Endothelial cell of umbilical vein (primary cell): ENCODE measurements around the gene HYDIN. TPM values are rescaled to one million over a fixed set of nuclear protein-coding genes. Genes with fewer than 3 reads are reported as not detected.

Source experiments
- BruUV-seq: library from RNA; stranded (reverse); fragments of 400-500 nt; replicated peaks from 2 replicates; lab custom pipeline; 2021; lab: Mats Ljungman, UMichigan
- CTCF ChIA-PET: fragments of 300-600, 350-600 bp; sonication (Branson Sonifier 250); formaldehyde crosslinking; loops from one replicate; lab custom pipeline; 2021; ENCODE audit warnings: antibody characterized with exemption, inconsistent platforms; lab: Charles Lee
- POLR2A ChIA-PET: fragments of 300-600, 350-600 bp; sonication (Branson Sonifier 250); formaldehyde crosslinking; loops from one replicate; lab custom pipeline; 2021; ENCODE audit warnings: antibody characterized with exemption, inconsistent platforms; lab: Charles Lee
- DNase-seq: peaks from one replicate; pipeline ENCODE4 v3.0.0-alpha.2; 2011; ENCODE audit warnings: low read depth, low spot score
- FAIRE-seq: peaks from 2 replicates; lab custom pipeline; 2011; peaks lifted over from hg19 to GRCh38; lab: Jason Lieb, UNC
- H2AFZ ChIP-seq: 2 replicates; pipeline ENCODE4 v1.6.0; 2012; ENCODE audit warnings: low read depth, low read length, control low read depth, inconsistent platforms
- H3K27ac ChIP-seq: 2 replicates; pipeline ENCODE4 v1.5.1; 2011; ENCODE audit warnings: low read depth, mild to moderate bottlenecking, control low read depth, low read length, moderate library complexity; ENCODE audit not compliant: insufficient read depth
- H3K27me3 ChIP-seq, 2 experiments: 2 replicates each; pipeline versions ENCODE4 v1.6.0 to v1.6.1; 2011; ENCODE audit warnings: low read length in 2 of 2, mixed read lengths in 1 of 2; ENCODE audit not compliant: control insufficient read depth in 2 of 2, insufficient read depth in 2 of 2
- H3K36me3 ChIP-seq, 2 experiments: 2 replicates in 1 of 2; 3 replicates in 1 of 2; pipeline ENCODE4 v1.5.1; 2011; ENCODE audit warnings: low read length in 2 of 2, mild to moderate bottlenecking in 1 of 2, moderate library complexity in 1 of 2; ENCODE audit not compliant: control insufficient read depth in 2 of 2, insufficient read depth in 2 of 2; ENCODE audit errors: extremely low read depth in 1 of 2
- H3K4me1 ChIP-seq: 3 replicates; pipeline ENCODE4 v1.5.1; 2011; ENCODE audit warnings: mild to moderate bottlenecking, low read length; ENCODE audit not compliant: control insufficient read depth, insufficient read depth; ENCODE audit errors: extremely low read depth
- H3K4me2 ChIP-seq: 2 replicates; pipeline ENCODE4 v1.6.1; 2011; ENCODE audit warnings: low read length, control low read depth, mixed read lengths; ENCODE audit not compliant: insufficient read depth
- H3K4me3 ChIP-seq, 3 experiments: fragments of 200-600 bp in 1 of 3; sonication (generic), shearing (Covaris generic) in 1 of 3; replicated peaks in 1 of 3; 2 replicates each; pipeline ENCODE4 v1.5.1; 2011 to 2016; ENCODE audit warnings: control low read depth in 3 of 3, low read length in 3 of 3, mild to moderate bottlenecking in 2 of 3, inconsistent platforms in 1 of 3, low read depth in 1 of 3, moderate library complexity in 1 of 3; ENCODE audit not compliant: insufficient read depth in 1 of 3
- H3K79me2 ChIP-seq: 2 replicates; pipeline ENCODE4 v1.6.0; 2012; ENCODE audit warnings: low read length, inconsistent platforms; ENCODE audit not compliant: control insufficient read depth, insufficient read depth
- H3K9ac ChIP-seq: replicated peaks from 2 replicates; pipeline ENCODE3; 2011; ENCODE audit warnings: low read length, control low read depth; ENCODE audit not compliant: insufficient read depth; ENCODE audit errors: extremely low read depth
- H3K9me1 ChIP-seq: replicated peaks from 3 replicates; pipeline ENCODE4 v1.6.0; 2011; ENCODE audit warnings: mild to moderate bottlenecking, low read length; ENCODE audit not compliant: control insufficient read depth, insufficient read depth; ENCODE audit errors: extremely low read depth
- H3K9me3 ChIP-seq: replicated peaks from 2 replicates; pipeline ENCODE4 v1.5.1; 2012; ENCODE audit warnings: low read length, inconsistent platforms; ENCODE audit not compliant: control insufficient read depth, insufficient read depth
- H4K20me1 ChIP-seq: replicated peaks from 2 replicates; pipeline ENCODE3; 2011; ENCODE audit warnings: mild to moderate bottlenecking, low read length; ENCODE audit not compliant: control insufficient read depth, insufficient read depth; ENCODE audit errors: extremely low read depth
- EZH2 ChIP-seq: IDR thresholded peaks from 2 replicates; pipeline ENCODE4 v1.6.1; 2012; ENCODE audit warnings: borderline replicate concordance, low read depth, mild to moderate bottlenecking, moderate library complexity, low read length, inconsistent platforms; ENCODE audit not compliant: severe bottlenecking
- FOS ChIP-seq: IDR thresholded peaks from 2 replicates; pipeline ENCODE4 v1.6.1; 2011; ENCODE audit warnings: mild to moderate bottlenecking, low read length, moderate library complexity, borderline replicate concordance; ENCODE audit not compliant: insufficient read depth
- GATA2 ChIP-seq: IDR thresholded peaks from 2 replicates; pipeline ENCODE4 v1.7.0; 2011; ENCODE audit warnings: low read depth, mild to moderate bottlenecking, moderate library complexity, mixed read lengths, low read length; ENCODE audit not compliant: insufficient read length, insufficient read depth
- JUN ChIP-seq: IDR thresholded peaks from 2 replicates; pipeline ENCODE4 v1.6.1; 2011; ENCODE audit warnings: borderline replicate concordance, low read depth; ENCODE audit not compliant: insufficient read length, insufficient read depth
- MYC ChIP-seq: IDR thresholded peaks from one replicate; pipeline ENCODE4 v1.6.1; 2011; ENCODE audit warnings: mild to moderate bottlenecking, low read depth, low read length
- POLR2A ChIP-seq: IDR thresholded peaks from 2 replicates; pipeline ENCODE4 v1.6.1; 2012; ENCODE audit warnings: low read depth, mild to moderate bottlenecking, control low read depth, low read length
- POLR2AphosphoS5 ChIP-seq: IDR thresholded peaks from 2 replicates; pipeline ENCODE4 v1.6.1; 2012; ENCODE audit warnings: low read depth, mild to moderate bottlenecking, control low read depth, low read length, moderate library complexity; ENCODE audit not compliant: insufficient read depth
- dilution Hi-C: fragments of 300-500 bp; cut with MboI; formaldehyde crosslinking; loops from one replicate; pipeline ENCODE4 v1.15.0; 2019; ENCODE audit warnings: low sequenced_read_pairs; ENCODE audit not compliant: extremely low pct_ligation_motif_present
- intact Hi-C: fragments of 100-400 bp; cut with micrococcal nuclease; formaldehyde crosslinking; loops from one replicate; pipeline ENCODE4 v1.10.0; 2022
- polyA plus RNA-seq, 4 experiments: library from polyadenylated mRNA; depleted of rRNA in 3 of 4; stranded (reverse) in 3 of 4; unstranded in 1 of 4; fragments of >200 nt; gene quantifications; 2 replicates each; pipeline versions ENCODE4 v1.2.1 to v1.2.3, GENCODE V29; 2011 to 2012; ENCODE audit warnings: missing spikeins in 1 of 4
- total RNA-seq: library from RNA; stranded (reverse); gene quantifications from 2 replicates; pipeline ENCODE4 v1.2.3, GENCODE V29; 2021
- TF ChIP-seq, protein P1 (sequence below): IDR thresholded peaks from 2 replicates; pipeline ENCODE4 v1.6.1; 2011; ENCODE audit not compliant: insufficient read depth, insufficient read length
- TF ChIP-seq, protein P2 (sequence below), 2 donors: IDR thresholded peaks; 1 replicate in 1 of 2; 2 replicates in 1 of 2; pipeline ENCODE4 v1.5.1; 2011; ENCODE audit warnings: low read length in 2 of 2, mild to moderate bottlenecking in 2 of 2, moderate library complexity in 2 of 2, control low read depth in 1 of 2, inconsistent platforms in 1 of 2, low read depth in 1 of 2; ENCODE audit not compliant: insufficient read depth in 1 of 2; ENCODE audit errors: extremely low read depth in 1 of 2

The HYDIN gene
- total and polyA plus RNA-seq, 2 donors (not counting 3 experiments of a cell fraction or from before 2014, with no cell fraction given) = not detected

DNA sequence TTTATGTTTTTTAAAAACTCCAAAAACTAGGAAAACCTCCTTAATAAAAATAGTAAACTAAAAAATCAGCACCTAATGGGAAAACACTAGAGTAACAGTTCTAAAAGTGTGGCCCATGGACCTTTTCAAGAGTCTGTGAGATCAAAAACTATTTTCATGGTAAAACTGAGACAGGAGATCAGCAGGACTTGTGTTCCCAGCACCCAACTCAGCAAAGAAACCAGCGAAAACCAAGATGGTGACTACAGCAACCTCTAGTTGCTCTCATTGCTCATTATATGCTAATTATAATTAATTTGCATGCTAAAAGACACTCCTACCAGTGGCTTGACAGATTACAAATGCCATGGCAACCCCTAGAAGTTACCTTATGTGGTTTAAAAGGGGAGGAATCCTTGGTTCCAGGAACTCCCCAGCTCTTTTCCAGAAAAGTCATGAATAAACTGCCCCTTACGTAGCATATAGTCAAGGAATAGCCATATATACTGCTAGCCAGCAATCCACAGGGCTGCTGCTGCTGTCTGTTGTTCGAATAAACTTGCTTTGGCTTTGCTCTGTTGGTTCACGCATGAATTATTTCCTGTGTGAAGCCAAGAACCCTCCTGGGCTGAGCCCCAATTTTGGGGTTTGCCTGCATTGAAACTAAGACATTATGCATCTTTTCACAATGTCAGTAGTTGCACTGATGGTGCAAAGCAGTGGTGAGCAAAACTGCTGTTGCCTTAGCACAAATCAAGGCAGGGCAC, 46.2 kb upstream of the HYDIN start:
- Histone ChIP-seq H2AFZ (no peak overlapping the region), H4K20me1 (no peaks in the 10 kb centered on the region), H3K27ac (no peak overlapping the region), H3K9me1 (no peaks in the 10 kb centered on the region), H3K9ac (no peak overlapping the region), H3K79me2 (no peaks in the 10 kb centered on the region), H3K27me3 (no peaks in the 10 kb centered on the region), H3K4me2 (no peak overlapping the region), H3K9me3 (no peaks in the 10 kb centered on the region), H3K4me1 (no peaks in the 10 kb centered on the region), H3K4me3 (no peak overlapping the region), H3K36me3 (no peaks in the 10 kb centered on the region)
- ChIA-PET POLR2A (no interaction called here), CTCF (interaction anchor here (1.4 to 1.5 kb wide), 4 partner anchors 11 to 35 kb away, joined by 4 to 9 read pairs (median 6); partner anchors contain the start of gene CMTR2)
- TF ChIP-seq, protein P1, sequence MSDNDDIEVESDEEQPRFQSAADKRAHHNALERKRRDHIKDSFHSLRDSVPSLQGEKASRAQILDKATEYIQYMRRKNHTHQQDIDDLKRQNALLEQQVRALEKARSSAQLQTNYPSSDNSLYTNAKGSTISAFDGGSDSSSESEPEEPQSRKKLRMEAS = no peak
- TF ChIP-seq POLR2AphosphoS5 = no peak
- no peak for TF ChIP-seq EZH2
- TF ChIP-seq POLR2A = no peak
- no peak for TF ChIP-seq MYC
- no peak for TF ChIP-seq FOS
- TF ChIP-seq, protein P2, sequence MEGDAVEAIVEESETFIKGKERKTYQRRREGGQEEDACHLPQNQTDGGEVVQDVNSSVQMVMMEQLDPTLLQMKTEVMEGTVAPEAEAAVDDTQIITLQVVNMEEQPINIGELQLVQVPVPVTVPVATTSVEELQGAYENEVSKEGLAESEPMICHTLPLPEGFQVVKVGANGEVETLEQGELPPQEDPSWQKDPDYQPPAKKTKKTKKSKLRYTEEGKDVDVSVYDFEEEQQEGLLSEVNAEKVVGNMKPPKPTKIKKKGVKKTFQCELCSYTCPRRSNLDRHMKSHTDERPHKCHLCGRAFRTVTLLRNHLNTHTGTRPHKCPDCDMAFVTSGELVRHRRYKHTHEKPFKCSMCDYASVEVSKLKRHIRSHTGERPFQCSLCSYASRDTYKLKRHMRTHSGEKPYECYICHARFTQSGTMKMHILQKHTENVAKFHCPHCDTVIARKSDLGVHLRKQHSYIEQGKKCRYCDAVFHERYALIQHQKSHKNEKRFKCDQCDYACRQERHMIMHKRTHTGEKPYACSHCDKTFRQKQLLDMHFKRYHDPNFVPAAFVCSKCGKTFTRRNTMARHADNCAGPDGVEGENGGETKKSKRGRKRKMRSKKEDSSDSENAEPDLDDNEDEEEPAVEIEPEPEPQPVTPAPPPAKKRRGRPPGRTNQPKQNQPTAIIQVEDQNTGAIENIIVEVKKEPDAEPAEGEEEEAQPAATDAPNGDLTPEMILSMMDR (IDR thresholded peaks at IDR 0.05; ENCODE audit: extremely low read depth in 1 of 2, insufficient read depth in 1 of 2, low read depth in 1 of 2, low read length in 2 of 2) = no peak
- TF ChIP-seq JUN = no peak
- no peak for TF ChIP-seq GATA2
- no peak for FAIRE-seq
- no peak for DNase-seq
- intact Hi-C loops (no loop called here), dilution Hi-C loops (no loop called here)
- BruUV-seq = no TSS peak
